Activated B cell treated with CpG ODN at 0.5 μM for 24 hours (primary cell): ENCODE measurements around the gene HECTD1. TPM values are rescaled to one million over a fixed set of nuclear protein-coding genes. Genes with fewer than 3 reads are reported as not detected.

Experiments used
- ATAC-seq: fragments of 200-7000 bp; cut with Tn5 transposase; one replicate; pipeline ENCODE4 v1.10.0; 2021; ENCODE audit warnings: low read depth, mild to moderate bottlenecking, moderate library complexity
- CTCF ChIA-PET: fragments of 350-600 bp; sonication (Branson Sonifier 250); formaldehyde crosslinking; loops from one replicate; lab custom pipeline; 2021; ENCODE audit warnings: antibody characterized with exemption; lab: Charles Lee
- POLR2A ChIA-PET: fragments of 350-600 bp; sonication (Branson Sonifier 250); formaldehyde crosslinking; loops from one replicate; lab custom pipeline; 2021; ENCODE audit warnings: antibody characterized with exemption; lab: Charles Lee
- DNase-seq: peaks from one replicate; pipeline ENCODE4 v3.0.0; 2022
- H3K27ac Mint-ChIP-seq: one replicate; pipeline ENCODE4 v1.8.0; 2020; ENCODE audit warnings: mixed read lengths
- H3K27me3 Mint-ChIP-seq: one replicate; pipeline ENCODE4 v1.8.0; 2021; ENCODE audit warnings: mixed read lengths
- H3K36me3 Mint-ChIP-seq: one replicate; pipeline ENCODE4 v1.8.0; 2021; ENCODE audit warnings: low read depth, mixed read lengths
- H3K4me1 Mint-ChIP-seq: one replicate; pipeline ENCODE4 v1.8.0; 2021; ENCODE audit warnings: mixed read lengths
- H3K4me3 Mint-ChIP-seq: one replicate; pipeline ENCODE4 v1.8.0; 2020; ENCODE audit warnings: mild to moderate bottlenecking, mixed read lengths
- H3K9me3 Mint-ChIP-seq: one replicate; pipeline ENCODE4 v1.8.0; 2020; ENCODE audit warnings: mixed read lengths
- intact Hi-C: fragments of 100-400 bp; cut with micrococcal nuclease; formaldehyde crosslinking; loops from one replicate; pipeline ENCODE4 v1.15.1; 2024
- total RNA-seq: library from RNA; stranded (reverse); gene quantifications from 2 replicates; pipeline ENCODE4 v1.2.3, GENCODE V29; 2022
- TF ChIP-seq, protein P1 (sequence below): fragments of 200-600 bp; IDR thresholded peaks from one replicate; pipeline ENCODE4 v1.8.0; 2022; ENCODE audit warnings: antibody characterized with exemption, mild to moderate bottlenecking

HECTD1 gene
- total RNA-seq, 1 donor from 2014 or later, result 163 TPM

DNA sequence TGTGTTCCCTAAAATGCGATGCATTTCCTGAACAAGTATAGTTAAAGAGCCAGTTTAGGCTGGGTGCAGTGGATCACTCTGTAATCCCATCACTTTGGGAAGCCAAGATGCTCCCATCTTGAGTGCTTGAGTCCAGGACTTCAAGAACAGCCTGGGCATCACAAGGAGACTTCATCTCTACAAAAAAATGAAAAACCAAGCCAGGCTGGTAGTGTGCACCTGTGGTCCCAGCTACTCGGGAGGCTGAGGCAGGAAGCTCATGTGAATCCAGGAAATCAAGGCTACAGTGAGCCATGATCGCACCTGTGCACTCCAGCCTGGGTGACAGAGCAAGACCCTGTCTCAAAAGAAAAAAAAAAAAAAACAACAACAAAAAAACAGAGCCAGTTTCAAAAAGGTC lies 26.3 kb downstream of the HECTD1 start:
- H3K9me3 Mint-ChIP-seq, result no peaks in the 10 kb centered on the region
- ChIA-PET CTCF (no interaction called here), POLR2A (no interaction called here)
- DNase-seq (no peak), ATAC-seq (no peak)
- peaks cover 48% of the 10 kb centered on the region for H3K36me3 Mint-ChIP-seq
- H3K27me3 Mint-ChIP-seq, result no peaks in the 10 kb centered on the region
- H3K4me3 Mint-ChIP-seq, result no peak overlapping the region
- TF ChIP-seq, protein P1, sequence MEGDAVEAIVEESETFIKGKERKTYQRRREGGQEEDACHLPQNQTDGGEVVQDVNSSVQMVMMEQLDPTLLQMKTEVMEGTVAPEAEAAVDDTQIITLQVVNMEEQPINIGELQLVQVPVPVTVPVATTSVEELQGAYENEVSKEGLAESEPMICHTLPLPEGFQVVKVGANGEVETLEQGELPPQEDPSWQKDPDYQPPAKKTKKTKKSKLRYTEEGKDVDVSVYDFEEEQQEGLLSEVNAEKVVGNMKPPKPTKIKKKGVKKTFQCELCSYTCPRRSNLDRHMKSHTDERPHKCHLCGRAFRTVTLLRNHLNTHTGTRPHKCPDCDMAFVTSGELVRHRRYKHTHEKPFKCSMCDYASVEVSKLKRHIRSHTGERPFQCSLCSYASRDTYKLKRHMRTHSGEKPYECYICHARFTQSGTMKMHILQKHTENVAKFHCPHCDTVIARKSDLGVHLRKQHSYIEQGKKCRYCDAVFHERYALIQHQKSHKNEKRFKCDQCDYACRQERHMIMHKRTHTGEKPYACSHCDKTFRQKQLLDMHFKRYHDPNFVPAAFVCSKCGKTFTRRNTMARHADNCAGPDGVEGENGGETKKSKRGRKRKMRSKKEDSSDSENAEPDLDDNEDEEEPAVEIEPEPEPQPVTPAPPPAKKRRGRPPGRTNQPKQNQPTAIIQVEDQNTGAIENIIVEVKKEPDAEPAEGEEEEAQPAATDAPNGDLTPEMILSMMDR, result no peak
- peaks cover 11% of the 10 kb centered on the region for H3K4me1 Mint-ChIP-seq
- intact Hi-C loops, result no loop called here
- no peak overlapping the region for H3K27ac Mint-ChIP-seq

DNA sequence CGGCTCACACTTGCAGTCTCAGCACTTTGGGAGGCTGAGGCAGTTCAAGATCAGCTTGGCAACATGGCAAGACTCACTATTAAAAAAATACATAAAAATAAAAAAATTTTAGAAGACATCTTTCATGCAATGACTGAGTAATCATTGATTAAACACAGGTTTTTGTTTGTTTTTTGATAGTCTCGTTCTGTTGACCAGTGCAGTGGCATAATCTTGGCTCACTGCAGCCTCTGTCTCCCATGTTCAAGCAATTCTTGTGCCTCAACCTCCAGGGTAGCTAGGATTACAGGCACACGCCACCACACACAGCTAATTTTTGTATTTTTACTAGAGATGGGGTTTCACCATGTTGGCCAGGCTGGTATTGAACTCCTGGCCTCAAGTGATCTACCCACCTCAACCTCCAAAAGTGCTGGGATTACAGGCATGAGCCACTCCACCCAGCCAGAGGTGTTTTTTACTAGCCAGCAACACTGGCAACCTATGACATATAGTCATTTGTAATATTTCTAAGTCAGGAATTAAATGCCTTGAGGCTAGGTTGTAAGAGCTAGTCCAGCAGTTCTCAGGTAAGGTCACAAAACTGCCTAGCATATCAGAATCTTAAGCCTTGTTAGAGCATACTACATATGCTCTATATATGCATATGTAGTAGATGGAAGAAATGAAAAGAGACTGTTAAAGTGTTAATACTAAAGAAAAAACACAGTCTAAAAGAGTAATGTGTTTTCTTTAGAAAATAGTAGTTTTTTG lies 27.1 kb downstream of the HECTD1 start:
- TF ChIP-seq, protein P1, result no peak
- peak overlapping the region; percentile 18 for H3K27ac Mint-ChIP-seq
- intact Hi-C loops, result no loop called here

DNA sequence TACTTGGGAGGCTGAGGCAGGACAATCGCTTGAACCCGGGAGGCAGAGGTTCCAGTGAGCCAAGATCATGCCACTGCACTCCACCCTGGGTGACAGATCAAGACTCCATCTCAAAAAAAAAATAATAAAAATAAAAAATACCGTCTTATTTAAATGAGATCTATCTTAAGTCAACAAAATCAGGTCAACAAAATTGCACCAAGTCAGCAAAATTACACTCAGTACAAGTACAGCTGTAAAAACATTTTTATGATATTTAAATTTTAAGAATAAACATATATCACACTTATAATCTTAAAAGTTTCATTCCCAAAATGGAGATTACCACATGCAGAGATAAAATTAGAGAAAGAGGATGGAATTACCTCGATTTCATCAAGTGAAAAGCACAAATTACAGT lies 33.2 kb downstream of the HECTD1 start:
- ATAC-seq (no peak), DNase-seq (no peak)
- H3K4me1 Mint-ChIP-seq, result no peaks in the 10 kb centered on the region
- H3K27me3 Mint-ChIP-seq, result no peaks in the 10 kb centered on the region
- peaks cover 70% of the 10 kb centered on the region for H3K36me3 Mint-ChIP-seq
- TF ChIP-seq, protein P1, result no peak
- no peaks in the 10 kb centered on the region for H3K9me3 Mint-ChIP-seq
- intact Hi-C loops, result loop anchor here (5.0 kb wide), 1 partner anchor 183 kb away; no protein-coding TSS in a partner anchor
- POLR2A ChIA-PET, result no interaction called here
- no peak overlapping the region for H3K4me3 Mint-ChIP-seq
- H3K27ac Mint-ChIP-seq, result no peak overlapping the region
- CTCF ChIA-PET, result no interaction called here

More for the DNA sequence above, 27.1 kb downstream of the HECTD1 start:
- Mint-ChIP-seq H3K9me3 (no peaks in the 10 kb centered on the region), H3K4me1 (peaks cover 8% of the 10 kb centered on the region), H3K36me3 (peaks cover 45% of the 10 kb centered on the region), H3K4me3 (no peak overlapping the region), H3K27me3 (no peaks in the 10 kb centered on the region)
- ChIA-PET CTCF (no interaction called here), POLR2A (no interaction called here)
- DNase-seq (no peak), ATAC-seq (no peak)

- no peaks in the 10 kb centered on the region for H3K27me3 Mint-ChIP-seq
- H3K27ac Mint-ChIP-seq, result no peak overlapping the region
- TF ChIP-seq, protein P1, result no peak
- DNase-seq (no peak), ATAC-seq (no peak)
- no peak overlapping the region for H3K4me3 Mint-ChIP-seq
- ChIA-PET POLR2A (no interaction called here), CTCF (no interaction called here)
- H3K4me1 Mint-ChIP-seq, result no peaks in the 10 kb centered on the region
- intact Hi-C loops, result loop anchor here (5.0 kb wide), 1 partner anchor 184 kb away; no protein-coding TSS in a partner anchor
- H3K36me3 Mint-ChIP-seq, result peaks cover 71% of the 10 kb centered on the region
- no peaks in the 10 kb centered on the region for H3K9me3 Mint-ChIP-seq
These were observed 34.3 kb downstream of the HECTD1 start for GRCh38 chr14:31173120-31173837.

DNA sequence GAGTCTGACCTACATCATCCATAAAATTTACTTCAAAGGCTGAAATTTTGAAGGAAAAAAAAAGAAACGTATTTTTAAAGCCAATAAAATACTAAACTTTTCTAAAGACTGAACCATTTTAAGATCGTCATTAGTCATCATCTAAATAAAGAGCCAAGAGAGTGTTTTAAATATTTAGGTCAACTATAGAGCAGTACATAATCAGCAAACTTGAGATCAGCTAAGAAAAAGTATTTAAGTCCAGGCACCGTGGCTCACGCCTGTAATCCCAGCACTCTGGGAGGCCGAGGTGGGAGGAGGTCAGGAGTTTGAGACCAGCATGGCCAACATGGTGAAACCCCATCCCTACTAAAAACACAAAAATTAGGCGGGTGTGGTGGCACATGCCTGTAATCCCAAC lies 35.5 kb downstream of the HECTD1 start:
- POLR2A ChIA-PET, result no interaction called here
- Mint-ChIP-seq H3K4me3 (no peak overlapping the region), H3K27me3 (no peaks in the 10 kb centered on the region), H3K9me3 (no peaks in the 10 kb centered on the region), H3K27ac (no peak overlapping the region), H3K36me3 (peaks cover 75% of the 10 kb centered on the region), H3K4me1 (no peaks in the 10 kb centered on the region)
- no peak for DNase-seq
- intact Hi-C loops, result loop anchor here (5.0 kb wide), 1 partner anchor 185 kb away; no protein-coding TSS in a partner anchor
- CTCF ChIA-PET, result no interaction called here
- TF ChIP-seq, protein P1, result no peak
- no peak for ATAC-seq
